Left hindlimb (tissue), 1 donor: ENCODE measurements around the gene THAP11.
"Not testable (repeated sequence)": the region's sequence is repeated elsewhere in the genome, so short reads cannot be mapped to it uniquely, and the experiment has no call there.

Experiments
- DNase-seq: peaks from one replicate; pipeline ENCODE4 v3.0.0-alpha.2; 2018

THAP11 gene

GRCh38 chr16:67837190-67837589, 4.9 kb upstream of the THAP11 start:
- not testable (repeated sequence) for DNase-seq

GRCh38 chr16:67837811-67838210, 4.3 kb upstream of the THAP11 start:
- no peak for DNase-seq

- no peak for DNase-seq
These were observed 813 bp upstream of the THAP11 start for GRCh38 chr16:67841198-67841815.

GRCh38 chr16:67842509-67843342, 606 bp downstream of the THAP11 start:
- peak; percentile 53 for DNase-seq

GRCh38 chr16:67843343-67843765, 1.2 kb downstream of the THAP11 start:
- DNase-seq = no peak

GRCh38 chr16:67844497-67844896, 2.4 kb downstream of the THAP11 start:
- no peak for DNase-seq

- no peak for DNase-seq
These were observed 3.4 kb downstream of the THAP11 start for GRCh38 chr16:67845291-67846062.

- DNase-seq = no peak
These were observed 3.9 kb downstream of the THAP11 start for GRCh38 chr16:67846063-67846319.

- DNase-seq = peak; percentile 98
These were observed 4.4 kb downstream of the THAP11 start, which contains the start of gene NUTF2 for GRCh38 chr16:67846320-67847063. Gene NUTF2 (plus strand): TSS chr16:67846933. CDS start chr16:67865131, 18,198 bp downstream.

GRCh38 chr16:67847064-67847861, 5.1 kb downstream of the THAP11 start, which contains the start of gene CENPT:
Gene CENPT (minus strand): TSS chr16:67847693. CDS start chr16:67833859, 13,834 bp downstream.
- no peak for DNase-seq

GRCh38 chr16:67848118-67848517, 6.0 kb downstream of the THAP11 start:
- DNase-seq = no peak

GRCh38 chr16:67853670-67854069, 11.6 kb downstream of the THAP11 start:
- no peak for DNase-seq

GRCh38 chr16:67855789-67856188, 13.7 kb downstream of the THAP11 start:
- no peak for DNase-seq

GRCh38 chr16:67856927-67857546, 14.9 kb downstream of the THAP11 start:
- no peak for DNase-seq

GRCh38 chr16:67857547-67858233, 15.6 kb downstream of the THAP11 start:
- DNase-seq = no peak

- no peak for DNase-seq
These were observed 16.4 kb downstream of the THAP11 start for GRCh38 chr16:67858500-67858899.

- no peak for DNase-seq
These were observed 18.7 kb downstream of the THAP11 start for GRCh38 chr16:67860589-67861398.

- no peak for DNase-seq
These were observed 19.8 kb downstream of the THAP11 start for GRCh38 chr16:67861877-67862276.

- peak; percentile 64 for DNase-seq
These were observed 20.8 kb downstream of the THAP11 start for GRCh38 chr16:67862623-67863583.
